GM10248 (cell line): ENCODE data around the gene CCNL2.

Source experiments
- CTCF ChIA-PET: fragments of 300-600 bp; sonication (Branson Sonifier 250); formaldehyde crosslinking; extraction: SDS; loops from one replicate; lab custom pipeline; 2021; ENCODE audit warnings: antibody characterized with exemption; lab: Yijun Ruan, JAX
- POLR2A ChIA-PET: fragments of 350-650 bp; sonication (Branson Sonifier 250); formaldehyde crosslinking; extraction: SDS; loops from one replicate; lab custom pipeline; 2020; ENCODE audit warnings: antibody characterized with exemption; lab: Yijun Ruan, JAX
- DNase-seq: peaks from one replicate; pipeline ENCODE4 v3.0.0; 2012; ENCODE audit errors: extremely low spot score
- TF ChIP-seq, protein P1 (sequence below): IDR thresholded peaks from 2 replicates; pipeline ENCODE4 v1.5.1; 2012; ENCODE audit warnings: mild to moderate bottlenecking, low read depth; ENCODE audit errors: extremely low read depth, missing control alignments, control extremely low read depth

The CCNL2 gene

DNA sequence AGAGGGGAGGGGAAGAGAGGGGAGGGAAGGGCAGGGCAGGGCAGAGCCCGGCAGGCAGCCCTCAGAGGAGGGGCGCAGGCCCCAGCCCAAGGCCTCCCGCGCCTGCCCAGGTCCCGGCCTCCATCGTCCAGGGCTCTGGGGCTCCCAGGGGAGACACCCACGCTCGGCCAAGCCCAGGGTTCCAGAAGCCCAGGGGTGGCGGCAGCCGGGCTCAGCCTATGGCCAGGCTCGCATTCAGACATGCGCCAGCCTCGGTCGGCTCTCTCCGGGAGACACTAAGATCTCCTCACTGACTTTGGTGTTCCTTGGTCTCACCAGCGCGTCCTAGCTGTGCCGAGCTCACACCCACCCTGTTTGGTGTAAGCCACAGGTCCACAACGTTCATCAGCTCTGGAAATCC lies 29.0 kb upstream of the CCNL2 start:
- ChIA-PET POLR2A (no interaction called here), CTCF (interaction anchor here (2.9 kb wide), 1 partner anchor 13 kb away, joined by 14 read pairs; no protein-coding TSS in a partner anchor)
- TF ChIP-seq, protein P1, sequence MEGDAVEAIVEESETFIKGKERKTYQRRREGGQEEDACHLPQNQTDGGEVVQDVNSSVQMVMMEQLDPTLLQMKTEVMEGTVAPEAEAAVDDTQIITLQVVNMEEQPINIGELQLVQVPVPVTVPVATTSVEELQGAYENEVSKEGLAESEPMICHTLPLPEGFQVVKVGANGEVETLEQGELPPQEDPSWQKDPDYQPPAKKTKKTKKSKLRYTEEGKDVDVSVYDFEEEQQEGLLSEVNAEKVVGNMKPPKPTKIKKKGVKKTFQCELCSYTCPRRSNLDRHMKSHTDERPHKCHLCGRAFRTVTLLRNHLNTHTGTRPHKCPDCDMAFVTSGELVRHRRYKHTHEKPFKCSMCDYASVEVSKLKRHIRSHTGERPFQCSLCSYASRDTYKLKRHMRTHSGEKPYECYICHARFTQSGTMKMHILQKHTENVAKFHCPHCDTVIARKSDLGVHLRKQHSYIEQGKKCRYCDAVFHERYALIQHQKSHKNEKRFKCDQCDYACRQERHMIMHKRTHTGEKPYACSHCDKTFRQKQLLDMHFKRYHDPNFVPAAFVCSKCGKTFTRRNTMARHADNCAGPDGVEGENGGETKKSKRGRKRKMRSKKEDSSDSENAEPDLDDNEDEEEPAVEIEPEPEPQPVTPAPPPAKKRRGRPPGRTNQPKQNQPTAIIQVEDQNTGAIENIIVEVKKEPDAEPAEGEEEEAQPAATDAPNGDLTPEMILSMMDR = no peak
- DNase-seq = no peak

DNA sequence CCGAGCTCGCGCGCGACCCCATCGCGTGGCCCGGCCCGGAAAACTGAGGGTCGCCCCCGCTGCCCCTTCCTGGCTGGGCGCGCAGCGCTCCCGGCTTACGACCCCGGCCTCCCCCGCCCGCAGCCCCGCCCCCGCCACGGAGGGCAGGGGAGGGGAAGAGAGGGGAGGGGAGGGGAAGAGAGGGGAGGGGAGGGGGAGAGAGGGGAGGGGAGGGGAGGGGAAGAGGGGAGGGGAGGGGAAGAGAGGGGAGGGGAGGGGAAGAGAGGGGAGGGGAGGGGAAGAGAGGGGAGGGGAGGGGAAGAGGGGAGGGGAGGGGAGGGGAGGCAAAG lies 28.6 kb upstream of the CCNL2 start:
- no peak for DNase-seq
- POLR2A ChIA-PET = no interaction called here

DNA sequence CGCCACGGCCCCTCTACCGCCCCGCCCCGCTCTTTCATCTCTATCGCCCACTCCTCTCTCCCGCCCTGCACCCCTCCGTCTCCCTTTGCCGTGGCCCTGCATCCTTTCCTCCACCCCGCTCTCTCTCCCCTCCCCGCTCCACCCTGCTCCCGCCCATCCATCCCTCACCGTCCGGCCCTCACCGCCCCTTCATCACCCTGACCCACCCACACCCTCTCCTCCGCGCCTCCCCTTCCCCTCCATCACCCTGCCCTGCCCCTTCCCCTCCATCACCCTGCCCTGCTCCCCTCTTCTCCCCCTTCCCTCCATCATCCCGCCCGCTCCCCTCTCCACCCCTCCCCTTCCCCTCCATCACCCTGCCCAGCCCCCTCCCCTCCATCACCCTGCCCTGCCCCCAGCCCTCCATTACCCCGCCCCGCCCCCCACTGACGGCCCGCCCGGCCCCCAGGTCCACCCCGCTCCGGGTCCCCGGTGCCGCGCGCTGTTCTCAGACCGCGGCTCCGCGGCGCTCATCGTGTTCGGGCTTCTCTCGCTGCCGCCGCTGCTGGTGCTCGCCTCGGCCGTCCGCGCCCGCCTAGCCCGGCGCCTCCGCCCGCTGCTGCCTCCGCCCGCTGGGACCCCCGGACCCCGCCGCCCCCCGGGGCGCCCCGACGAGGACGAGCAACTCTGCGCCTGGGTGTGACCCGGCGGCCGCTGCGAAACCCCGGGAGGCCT lies 28.1 kb upstream of the CCNL2 start:
- TF ChIP-seq, protein P1 = no peak
- peak; percentile 42 for DNase-seq
- CTCF ChIA-PET = interaction anchor here (1.0 kb wide), 1 partner anchor 10 kb away, joined by 3 read pairs; no protein-coding TSS in a partner anchor
- POLR2A ChIA-PET = no interaction called here

More for the DNA sequence above, 28.6 kb upstream of the CCNL2 start:
- CTCF ChIA-PET = no interaction called here
- TF ChIP-seq, protein P1 = no peak

DNA sequence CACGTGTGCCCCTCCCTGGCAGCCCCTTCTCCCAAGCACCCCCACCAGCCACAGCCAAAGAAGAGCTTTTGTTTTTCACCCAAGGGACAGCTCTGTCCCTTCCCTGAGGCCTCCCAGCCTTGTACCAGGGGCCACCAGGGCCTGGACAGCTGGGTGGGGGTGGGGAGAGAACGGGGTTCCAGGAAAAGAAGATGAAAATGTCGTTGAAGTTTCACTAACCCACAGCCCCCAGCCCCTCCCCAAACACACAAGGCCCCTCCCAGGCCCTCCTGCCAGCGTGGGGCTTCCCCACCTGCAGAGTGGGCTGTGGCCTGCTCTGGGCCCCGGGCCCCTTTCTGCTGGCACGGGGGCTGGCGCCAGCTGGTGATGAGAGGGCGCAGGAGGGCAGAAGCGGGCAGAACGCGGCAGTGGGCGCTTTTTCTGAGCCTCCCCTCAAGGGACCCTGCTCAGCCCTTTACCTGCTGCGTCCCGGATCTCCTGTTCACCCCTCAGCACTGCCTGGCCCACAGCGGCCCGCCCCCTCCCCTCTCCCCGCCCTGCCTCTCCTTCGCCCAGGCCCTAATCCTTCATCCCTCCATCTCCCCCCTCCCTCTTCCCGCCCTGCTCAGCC lies 27.5 kb upstream of the CCNL2 start:
- DNase-seq = no peak
- TF ChIP-seq, protein P1 = no peak
- ChIA-PET POLR2A (no interaction called here), CTCF (interaction anchor here (1.0 kb wide), 1 partner anchor 11 kb away, joined by 3 read pairs; no protein-coding TSS in a partner anchor)

DNA sequence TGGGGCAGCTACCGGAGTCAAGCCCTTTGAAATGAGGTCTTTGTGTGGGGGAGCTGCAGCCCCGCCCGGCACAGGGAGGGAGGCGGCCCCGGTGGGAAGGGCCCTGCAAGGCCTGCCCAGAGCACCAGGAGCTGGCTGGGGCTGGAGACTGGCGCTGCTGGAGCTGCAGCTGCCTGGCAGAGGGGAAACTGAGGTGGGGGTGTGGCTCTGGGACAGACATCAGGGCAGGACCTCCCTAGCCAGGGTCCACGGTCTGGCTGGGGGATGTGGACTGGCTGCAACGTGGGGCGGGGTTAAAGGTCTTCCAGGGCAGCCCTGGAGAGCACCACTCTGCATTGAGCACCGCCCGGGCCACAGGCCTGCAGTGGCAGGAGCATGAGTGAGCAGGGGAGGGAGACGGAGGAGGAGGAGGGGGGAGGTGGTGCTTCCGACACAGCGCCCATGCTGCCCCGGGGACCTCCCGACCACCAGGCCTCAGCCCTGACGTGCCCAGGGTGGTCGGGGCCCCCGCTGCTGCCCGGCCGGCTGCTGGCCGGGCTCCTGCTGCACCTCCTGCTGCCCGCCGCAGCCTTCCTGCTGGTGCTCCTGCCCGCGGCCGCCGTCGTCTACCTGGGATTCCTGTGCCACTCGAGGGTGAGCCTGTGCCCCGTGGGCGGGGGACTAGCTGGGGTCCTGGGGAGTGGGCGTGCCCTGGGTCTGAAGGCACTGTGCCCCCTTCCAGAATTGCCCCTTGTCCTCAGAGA lies 26.8 kb upstream of the CCNL2 start:
- ChIA-PET POLR2A (no interaction called here), CTCF (interaction anchor here (1.0 kb wide), 1 partner anchor 11 kb away, joined by 3 read pairs; no protein-coding TSS in a partner anchor)
- no peak for DNase-seq
- TF ChIP-seq, protein P1 = no peak

DNA sequence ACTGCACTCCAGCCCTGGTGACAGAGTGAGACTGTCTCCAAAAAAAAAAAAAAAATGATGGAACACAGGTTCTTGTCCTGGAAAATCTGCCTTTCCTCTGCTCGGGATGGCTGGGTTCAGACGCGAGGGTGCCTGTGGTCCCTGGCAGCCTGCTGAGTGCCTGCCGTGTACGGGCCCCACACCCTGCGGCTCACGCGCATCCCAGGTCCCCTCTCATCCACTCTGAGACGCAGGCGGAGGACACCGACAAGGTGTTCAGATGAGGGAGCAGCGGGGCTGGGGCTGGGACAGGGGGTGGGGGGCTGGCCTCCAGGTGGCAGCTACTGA lies 26.3 kb upstream of the CCNL2 start:
- CTCF ChIA-PET = no interaction called here
- TF ChIP-seq, protein P1 = no peak
- POLR2A ChIA-PET = no interaction called here
- no peak for DNase-seq
